ENCODE results near the gene FBLN1. TPM values are rescaled to one million over a fixed set of nuclear protein-coding genes. Genes with fewer than 3 reads are reported as not detected.

FBLN1 gene
- total and polyA plus RNA-seq, 2 of the 8 experiments (the other 6 are each of a cell fraction or from before 2014, with no cell fraction given), result 159 to 168 TPM

DNA sequence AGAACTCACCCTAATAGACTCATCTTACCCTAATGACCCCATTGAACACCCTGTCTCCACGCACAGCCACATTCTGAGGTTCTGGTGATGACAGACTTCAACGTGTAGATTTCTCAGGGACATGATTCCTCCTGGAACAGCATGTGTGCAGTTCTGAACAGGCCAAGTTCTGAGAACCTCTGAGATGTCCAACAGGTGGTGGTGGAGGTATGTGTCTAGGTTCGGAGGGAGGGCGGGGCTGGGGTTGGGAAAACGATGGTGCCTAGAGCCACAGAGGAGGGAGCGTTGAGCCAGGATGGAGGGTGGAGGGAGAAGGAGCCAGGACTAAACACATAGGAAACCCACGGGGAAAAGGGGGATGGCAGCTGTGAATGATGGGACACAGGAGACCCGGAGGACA is 43.4 kb upstream of the FBLN1 start (continued):
- no peak for TF ChIP-seq USF2 (IDR thresholded peaks at IDR 0.05; ENCODE audit: low read length)
- no peak for TF ChIP-seq JUN (IDR thresholded peaks at IDR 0.05; ENCODE audit: low read depth, low read length)
- TF ChIP-seq SIX5 (IDR thresholded peaks at IDR 0.05; ENCODE audit: low read depth, low read length), result no peak

Measured in H1 (cell line).